ENCODE results near the gene GEN1.

GEN1 gene, protein sequence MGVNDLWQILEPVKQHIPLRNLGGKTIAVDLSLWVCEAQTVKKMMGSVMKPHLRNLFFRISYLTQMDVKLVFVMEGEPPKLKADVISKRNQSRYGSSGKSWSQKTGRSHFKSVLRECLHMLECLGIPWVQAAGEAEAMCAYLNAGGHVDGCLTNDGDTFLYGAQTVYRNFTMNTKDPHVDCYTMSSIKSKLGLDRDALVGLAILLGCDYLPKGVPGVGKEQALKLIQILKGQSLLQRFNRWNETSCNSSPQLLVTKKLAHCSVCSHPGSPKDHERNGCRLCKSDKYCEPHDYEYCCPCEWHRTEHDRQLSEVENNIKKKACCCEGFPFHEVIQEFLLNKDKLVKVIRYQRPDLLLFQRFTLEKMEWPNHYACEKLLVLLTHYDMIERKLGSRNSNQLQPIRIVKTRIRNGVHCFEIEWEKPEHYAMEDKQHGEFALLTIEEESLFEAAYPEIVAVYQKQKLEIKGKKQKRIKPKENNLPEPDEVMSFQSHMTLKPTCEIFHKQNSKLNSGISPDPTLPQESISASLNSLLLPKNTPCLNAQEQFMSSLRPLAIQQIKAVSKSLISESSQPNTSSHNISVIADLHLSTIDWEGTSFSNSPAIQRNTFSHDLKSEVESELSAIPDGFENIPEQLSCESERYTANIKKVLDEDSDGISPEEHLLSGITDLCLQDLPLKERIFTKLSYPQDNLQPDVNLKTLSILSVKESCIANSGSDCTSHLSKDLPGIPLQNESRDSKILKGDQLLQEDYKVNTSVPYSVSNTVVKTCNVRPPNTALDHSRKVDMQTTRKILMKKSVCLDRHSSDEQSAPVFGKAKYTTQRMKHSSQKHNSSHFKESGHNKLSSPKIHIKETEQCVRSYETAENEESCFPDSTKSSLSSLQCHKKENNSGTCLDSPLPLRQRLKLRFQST

DNA sequence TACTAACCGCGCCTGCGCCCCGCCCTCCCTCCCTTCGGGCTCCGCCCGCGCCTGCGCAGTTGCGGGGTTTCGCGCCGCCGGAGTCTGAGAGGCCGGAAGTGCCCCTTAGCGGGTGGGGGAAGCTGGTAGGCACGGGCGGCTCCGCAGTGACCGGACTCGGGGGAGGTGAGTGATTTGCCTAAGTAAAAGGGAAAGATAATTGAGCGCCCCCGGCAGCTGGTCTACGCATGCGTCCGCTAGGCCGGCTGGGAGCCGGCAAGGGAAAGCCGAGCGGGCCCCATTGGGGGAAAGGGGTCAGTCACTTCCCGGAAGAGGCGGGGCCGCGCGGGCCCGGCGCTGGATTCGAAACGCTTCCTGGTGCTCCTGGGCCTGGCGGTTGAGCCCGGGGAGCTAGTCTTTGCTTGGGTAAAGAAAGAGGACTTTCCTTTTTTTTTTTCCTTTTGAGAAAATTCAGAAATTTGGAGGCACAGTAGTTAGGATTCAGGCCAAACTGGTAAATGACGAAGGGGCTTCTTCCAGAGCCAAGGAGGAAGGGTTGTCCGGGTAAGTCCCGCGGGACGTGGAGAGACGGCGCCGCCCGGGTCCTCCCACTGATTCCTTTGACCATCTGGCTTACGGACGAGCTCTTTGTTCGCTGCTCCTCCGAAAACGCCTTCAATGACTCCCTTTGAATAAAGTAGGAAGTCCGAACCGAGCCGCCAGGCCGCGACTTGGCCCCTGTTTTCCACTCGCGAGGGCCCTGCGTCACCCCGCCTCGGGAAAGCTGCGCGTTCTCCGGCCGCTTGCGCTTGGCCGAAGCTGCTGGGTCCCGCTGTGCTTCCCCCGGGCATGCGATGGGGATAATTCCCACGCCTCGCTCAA lies at the start of gene GEN1, which contains the start of gene SMC6:
Gene GEN1 (plus strand): TSS at position 336 of the 861 bp plus-strand sequence. CDS start 5,806 bp downstream, outside the sequence.
Gene SMC6 (minus strand): TSS at position 8 of the 861 bp plus-strand sequence. CDS start 7,864 bp downstream, outside the sequence.
- Histone ChIP-seq H3F3A (ENCODE audit: control insufficient read depth, insufficient read depth) (peaks cover 12% of the 10 kb centered on the region), H3K4me1 (ENCODE audit: control insufficient read depth, low read length) (peaks cover 53% of the 10 kb centered on the region), H3K27me3 (ENCODE audit: control insufficient read depth, low read length) (no peaks in the 10 kb centered on the region), H3K4me2 (ENCODE audit: low read length) (peak within 1 kb of the TSS; percentile 81), H3K36me3 (ENCODE audit: control insufficient read depth, low read length) (peaks cover 55% of the 10 kb centered on the region), H3K27ac (ENCODE audit: low read depth, low read length) (peak within 1 kb of the TSS; percentile 84), H3K79me2 (ENCODE audit: control insufficient read depth, low read length) (peaks cover 96% of the 10 kb centered on the region), H4K20me1 (ENCODE audit: control insufficient read depth, insufficient read depth, low read depth, low read length) (peaks cover 18% of the 10 kb centered on the region), H3K9me2 (replicated peaks; ENCODE audit: control insufficient read depth, low read length) (no peaks in the 10 kb centered on the region), H3K4me3 (ENCODE audit: low read length) (peak within 1 kb of the TSS; percentile 81), H3K9me3 (ENCODE audit: control insufficient read depth, insufficient read depth, low read length) (no peaks in the 10 kb centered on the region)
- TF ChIP-seq, protein P1, sequence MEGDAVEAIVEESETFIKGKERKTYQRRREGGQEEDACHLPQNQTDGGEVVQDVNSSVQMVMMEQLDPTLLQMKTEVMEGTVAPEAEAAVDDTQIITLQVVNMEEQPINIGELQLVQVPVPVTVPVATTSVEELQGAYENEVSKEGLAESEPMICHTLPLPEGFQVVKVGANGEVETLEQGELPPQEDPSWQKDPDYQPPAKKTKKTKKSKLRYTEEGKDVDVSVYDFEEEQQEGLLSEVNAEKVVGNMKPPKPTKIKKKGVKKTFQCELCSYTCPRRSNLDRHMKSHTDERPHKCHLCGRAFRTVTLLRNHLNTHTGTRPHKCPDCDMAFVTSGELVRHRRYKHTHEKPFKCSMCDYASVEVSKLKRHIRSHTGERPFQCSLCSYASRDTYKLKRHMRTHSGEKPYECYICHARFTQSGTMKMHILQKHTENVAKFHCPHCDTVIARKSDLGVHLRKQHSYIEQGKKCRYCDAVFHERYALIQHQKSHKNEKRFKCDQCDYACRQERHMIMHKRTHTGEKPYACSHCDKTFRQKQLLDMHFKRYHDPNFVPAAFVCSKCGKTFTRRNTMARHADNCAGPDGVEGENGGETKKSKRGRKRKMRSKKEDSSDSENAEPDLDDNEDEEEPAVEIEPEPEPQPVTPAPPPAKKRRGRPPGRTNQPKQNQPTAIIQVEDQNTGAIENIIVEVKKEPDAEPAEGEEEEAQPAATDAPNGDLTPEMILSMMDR (IDR thresholded peaks at IDR 0.05; ENCODE audit: low read depth, low read length, poor library complexity, severe bottlenecking) = no peak
- no peak for TF ChIP-seq EZH2phosphoT487 (IDR thresholded peaks at IDR 0.05; ENCODE audit: borderline replicate concordance, low read length)

DNA sequence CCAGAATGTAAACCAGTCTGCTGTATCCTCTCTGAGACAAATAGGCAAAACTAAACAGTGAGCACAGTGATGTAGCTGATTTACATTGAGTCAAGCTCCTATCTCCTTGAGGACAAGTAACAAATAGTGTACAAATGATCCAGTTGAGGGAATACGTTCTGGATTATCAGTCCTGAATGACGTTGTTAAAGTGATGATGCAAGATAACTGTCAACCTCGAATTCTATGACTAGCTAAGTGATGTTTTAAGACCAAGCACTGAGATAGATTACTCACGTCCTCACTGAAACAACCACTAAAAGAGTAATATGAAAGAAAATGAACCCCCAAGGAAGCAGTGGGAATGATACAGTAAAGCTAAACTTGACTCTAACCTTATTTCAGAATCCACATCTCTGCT lies 47.1 kb upstream of the GEN1 start:
- Histone ChIP-seq H3F3A (ENCODE audit: control insufficient read depth, insufficient read depth) (no peaks in the 10 kb centered on the region), H3K4me2 (ENCODE audit: low read length) (no peak overlapping the region), H3K27me3 (ENCODE audit: control insufficient read depth, low read length) (no peaks in the 10 kb centered on the region), H3K9me2 (replicated peaks; ENCODE audit: control insufficient read depth, low read length) (no peaks in the 10 kb centered on the region), H3K79me2 (ENCODE audit: control insufficient read depth, low read length) (no peaks in the 10 kb centered on the region), H3K4me3 (ENCODE audit: low read length) (no peak overlapping the region), H3K36me3 (ENCODE audit: control insufficient read depth, low read length) (peaks cover 72% of the 10 kb centered on the region), H3K27ac (ENCODE audit: low read depth, low read length) (no peak overlapping the region), H4K20me1 (ENCODE audit: control insufficient read depth, insufficient read depth, low read depth, low read length) (no peaks in the 10 kb centered on the region), H3K4me1 (ENCODE audit: control insufficient read depth, low read length) (no peaks in the 10 kb centered on the region), H3K9me3 (ENCODE audit: control insufficient read depth, insufficient read depth, low read length) (no peaks in the 10 kb centered on the region)
- no peak for TF ChIP-seq EZH2phosphoT487 (IDR thresholded peaks at IDR 0.05; ENCODE audit: borderline replicate concordance, low read length)
- TF ChIP-seq, protein P1 (IDR thresholded peaks at IDR 0.05; ENCODE audit: low read depth, low read length, poor library complexity, severe bottlenecking) = no peak

DNA sequence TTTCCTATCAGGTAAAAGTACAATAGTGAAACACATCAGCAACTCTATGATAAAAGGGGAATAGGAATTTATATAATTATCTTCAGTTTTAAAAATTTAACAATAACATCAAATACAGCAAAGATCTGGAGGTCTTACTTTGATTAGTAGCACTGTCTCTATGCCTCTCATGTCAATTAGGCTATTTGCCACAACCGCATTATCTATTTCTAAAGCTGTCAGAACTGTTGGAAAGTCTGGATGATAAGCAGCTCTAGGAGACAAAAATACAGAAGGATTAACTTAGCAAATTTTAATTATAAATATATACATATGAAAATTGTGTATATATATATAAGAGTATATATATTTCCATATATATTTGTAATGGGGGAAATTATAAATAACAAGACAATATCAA lies 45.4 kb upstream of the GEN1 start:
- Histone ChIP-seq H3F3A (ENCODE audit: control insufficient read depth, insufficient read depth) (no peaks in the 10 kb centered on the region), H4K20me1 (ENCODE audit: control insufficient read depth, insufficient read depth, low read depth, low read length) (no peaks in the 10 kb centered on the region), H3K4me1 (ENCODE audit: control insufficient read depth, low read length) (no peaks in the 10 kb centered on the region), H3K4me3 (ENCODE audit: low read length) (no peak overlapping the region), H3K4me2 (ENCODE audit: low read length) (no peak overlapping the region), H3K27ac (ENCODE audit: low read depth, low read length) (no peak overlapping the region), H3K9me3 (ENCODE audit: control insufficient read depth, insufficient read depth, low read length) (no peaks in the 10 kb centered on the region), H3K79me2 (ENCODE audit: control insufficient read depth, low read length) (no peaks in the 10 kb centered on the region), H3K36me3 (ENCODE audit: control insufficient read depth, low read length) (peaks cover 78% of the 10 kb centered on the region), H3K27me3 (ENCODE audit: control insufficient read depth, low read length) (no peaks in the 10 kb centered on the region), H3K9me2 (replicated peaks; ENCODE audit: control insufficient read depth, low read length) (no peaks in the 10 kb centered on the region)
- no peak for TF ChIP-seq EZH2phosphoT487 (IDR thresholded peaks at IDR 0.05; ENCODE audit: borderline replicate concordance, low read length)
- TF ChIP-seq, protein P1 (IDR thresholded peaks at IDR 0.05; ENCODE audit: low read depth, low read length, poor library complexity, severe bottlenecking) = no peak

All from DOHH2 (cell line).